Astrocyte (in vitro differentiated cells and primary cell): ENCODE data around the gene TMEM107.

Experiments used
- EZH2 ChIP-seq: IDR thresholded peaks from 2 replicates; pipeline ENCODE4 v1.6.1; 2012; ENCODE audit warnings: mild to moderate bottlenecking, low read length, inconsistent platforms; ENCODE audit not compliant: insufficient read depth
- TF ChIP-seq, protein P1 (sequence below): IDR thresholded peaks from 2 replicates; pipeline ENCODE4 v1.5.1; 2011; ENCODE audit warnings: low read depth, mild to moderate bottlenecking, inconsistent platforms, low read length, moderate library complexity; ENCODE audit not compliant: insufficient read depth

DNA sequence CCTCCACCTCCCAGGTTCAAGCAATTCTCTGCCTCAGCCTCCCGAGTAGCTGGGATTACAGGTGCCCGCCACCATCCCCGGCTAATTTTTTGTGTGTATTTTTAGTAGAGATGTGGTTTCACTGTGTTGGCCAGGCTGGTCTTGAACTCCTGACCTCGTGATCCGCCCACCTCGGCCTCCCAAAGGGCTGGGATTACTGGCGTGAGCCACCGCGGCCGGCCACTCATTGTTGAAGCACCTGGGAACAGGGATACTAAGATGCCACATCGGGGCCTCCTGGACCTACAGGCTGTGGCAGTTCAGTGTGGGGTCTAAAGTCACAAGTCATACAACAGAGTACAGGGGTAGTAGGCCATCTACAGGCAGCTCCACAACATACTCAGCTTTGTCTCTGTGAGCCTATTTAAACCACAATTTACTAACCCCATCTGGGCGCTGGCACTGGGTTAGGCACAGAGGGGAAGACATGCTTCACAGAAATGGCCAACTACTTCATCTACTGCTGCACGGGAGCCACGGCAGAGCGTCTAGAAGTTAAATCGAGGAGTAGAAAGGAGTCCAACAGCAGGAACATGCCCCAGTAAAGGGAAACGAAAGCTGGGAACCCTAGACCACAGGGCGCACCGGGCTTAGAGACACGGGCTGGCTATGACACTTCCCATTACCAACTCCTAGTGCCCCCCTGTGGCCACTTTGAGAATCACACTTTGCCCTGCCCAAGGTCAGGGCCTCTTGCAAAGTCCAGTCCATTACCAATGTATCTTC, 17.7 kb downstream of the TMEM107 start:
- TF ChIP-seq, protein P1, sequence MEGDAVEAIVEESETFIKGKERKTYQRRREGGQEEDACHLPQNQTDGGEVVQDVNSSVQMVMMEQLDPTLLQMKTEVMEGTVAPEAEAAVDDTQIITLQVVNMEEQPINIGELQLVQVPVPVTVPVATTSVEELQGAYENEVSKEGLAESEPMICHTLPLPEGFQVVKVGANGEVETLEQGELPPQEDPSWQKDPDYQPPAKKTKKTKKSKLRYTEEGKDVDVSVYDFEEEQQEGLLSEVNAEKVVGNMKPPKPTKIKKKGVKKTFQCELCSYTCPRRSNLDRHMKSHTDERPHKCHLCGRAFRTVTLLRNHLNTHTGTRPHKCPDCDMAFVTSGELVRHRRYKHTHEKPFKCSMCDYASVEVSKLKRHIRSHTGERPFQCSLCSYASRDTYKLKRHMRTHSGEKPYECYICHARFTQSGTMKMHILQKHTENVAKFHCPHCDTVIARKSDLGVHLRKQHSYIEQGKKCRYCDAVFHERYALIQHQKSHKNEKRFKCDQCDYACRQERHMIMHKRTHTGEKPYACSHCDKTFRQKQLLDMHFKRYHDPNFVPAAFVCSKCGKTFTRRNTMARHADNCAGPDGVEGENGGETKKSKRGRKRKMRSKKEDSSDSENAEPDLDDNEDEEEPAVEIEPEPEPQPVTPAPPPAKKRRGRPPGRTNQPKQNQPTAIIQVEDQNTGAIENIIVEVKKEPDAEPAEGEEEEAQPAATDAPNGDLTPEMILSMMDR = peak; percentile 86
- no peak for TF ChIP-seq EZH2
